C4-2B (cell line): ENCODE measurements around the gene MYO15B.

Experiments
- ZFX ChIP-seq: fragments of 450-650 bp; IDR thresholded peaks from 2 replicates; pipeline ENCODE4 v1.6.1; 2017
- TF ChIP-seq, protein P1 (sequence below): fragments of 450-650 bp; conservative IDR thresholded peaks from 2 replicates; pipeline ENCODE4 v1.5.1; 2017; ENCODE audit warnings: mild to moderate bottlenecking

GRCh38 chr17:75617218-75617617 is 29.6 kb downstream of the MYO15B start:
- TF ChIP-seq, protein P1, sequence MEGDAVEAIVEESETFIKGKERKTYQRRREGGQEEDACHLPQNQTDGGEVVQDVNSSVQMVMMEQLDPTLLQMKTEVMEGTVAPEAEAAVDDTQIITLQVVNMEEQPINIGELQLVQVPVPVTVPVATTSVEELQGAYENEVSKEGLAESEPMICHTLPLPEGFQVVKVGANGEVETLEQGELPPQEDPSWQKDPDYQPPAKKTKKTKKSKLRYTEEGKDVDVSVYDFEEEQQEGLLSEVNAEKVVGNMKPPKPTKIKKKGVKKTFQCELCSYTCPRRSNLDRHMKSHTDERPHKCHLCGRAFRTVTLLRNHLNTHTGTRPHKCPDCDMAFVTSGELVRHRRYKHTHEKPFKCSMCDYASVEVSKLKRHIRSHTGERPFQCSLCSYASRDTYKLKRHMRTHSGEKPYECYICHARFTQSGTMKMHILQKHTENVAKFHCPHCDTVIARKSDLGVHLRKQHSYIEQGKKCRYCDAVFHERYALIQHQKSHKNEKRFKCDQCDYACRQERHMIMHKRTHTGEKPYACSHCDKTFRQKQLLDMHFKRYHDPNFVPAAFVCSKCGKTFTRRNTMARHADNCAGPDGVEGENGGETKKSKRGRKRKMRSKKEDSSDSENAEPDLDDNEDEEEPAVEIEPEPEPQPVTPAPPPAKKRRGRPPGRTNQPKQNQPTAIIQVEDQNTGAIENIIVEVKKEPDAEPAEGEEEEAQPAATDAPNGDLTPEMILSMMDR, result no peak
- no peak for TF ChIP-seq ZFX
